ENCODE results near the gene PRSS2. TPM values are rescaled to one million over a fixed set of nuclear protein-coding genes. Genes with fewer than 3 reads are reported as not detected.

The PRSS2 gene
- total RNA-seq, 3 donors from 2014 or later = 18.0 to 30.0 (median 25.2) TPM

GRCh38 chr7:142808461-142808801 lies 37.7 kb downstream of the PRSS2 start:
- H3K4me3 Mint-ChIP-seq = peak overlapping the region; percentile 65
- H3K9me3 Mint-ChIP-seq = no peaks in the 10 kb centered on the region
- H3K36me3 Mint-ChIP-seq (ENCODE audit: insufficient read depth) = peaks cover 13% of the 10 kb centered on the region
- H3K27me3 Mint-ChIP-seq (ENCODE audit: low read depth) = no peaks in the 10 kb centered on the region
- peak; percentile 16 to 20 for ATAC-seq
- DNase-seq = no peak
- peaks cover 97% of the 10 kb centered on the region for H3K4me1 Mint-ChIP-seq (ENCODE audit: low read depth)

- peaks cover 95% of the 10 kb centered on the region for H3K4me1 Mint-ChIP-seq (ENCODE audit: low read depth)
- no peaks in the 10 kb centered on the region for H3K9me3 Mint-ChIP-seq
- H3K36me3 Mint-ChIP-seq (ENCODE audit: insufficient read depth) = peaks cover 10% of the 10 kb centered on the region
- H3K4me3 Mint-ChIP-seq = peak overlapping the region; percentile 65
- peak; percentile 93 for DNase-seq
- peak; percentile 72 to 76 for ATAC-seq
- H3K27me3 Mint-ChIP-seq (ENCODE audit: low read depth) = no peaks in the 10 kb centered on the region
These were observed 38.2 kb downstream of the PRSS2 start for GRCh38 chr7:142808802-142809583.

GRCh38 chr7:142809671-142810070 lies 38.9 kb downstream of the PRSS2 start:
- no peaks in the 10 kb centered on the region for H3K27me3 Mint-ChIP-seq (ENCODE audit: low read depth)
- peaks cover 95% of the 10 kb centered on the region for H3K4me1 Mint-ChIP-seq (ENCODE audit: low read depth)
- H3K4me3 Mint-ChIP-seq = peak overlapping the region; percentile 65
- ATAC-seq (no peak), DNase-seq (no peak)
- H3K9me3 Mint-ChIP-seq = no peaks in the 10 kb centered on the region
- H3K36me3 Mint-ChIP-seq (ENCODE audit: insufficient read depth) = peaks cover 3% of the 10 kb centered on the region

- peaks cover 3% of the 10 kb centered on the region for H3K36me3 Mint-ChIP-seq (ENCODE audit: insufficient read depth)
- H3K9me3 Mint-ChIP-seq = no peaks in the 10 kb centered on the region
- ATAC-seq (no peak), DNase-seq (no peak)
- H3K4me1 Mint-ChIP-seq (ENCODE audit: low read depth) = peaks cover 84% of the 10 kb centered on the region
- peak overlapping the region; percentile 69 for H3K4me3 Mint-ChIP-seq
- H3K27me3 Mint-ChIP-seq (ENCODE audit: low read depth) = no peaks in the 10 kb centered on the region
These were observed 40.5 kb downstream of the PRSS2 start for GRCh38 chr7:142811154-142811737.

- no peaks in the 10 kb centered on the region for H3K9me3 Mint-ChIP-seq
- no peaks in the 10 kb centered on the region for H3K27me3 Mint-ChIP-seq (ENCODE audit: low read depth)
- peaks cover 3% of the 10 kb centered on the region for H3K36me3 Mint-ChIP-seq (ENCODE audit: insufficient read depth)
- DNase-seq (no peak), ATAC-seq (no peak)
- H3K4me1 Mint-ChIP-seq (ENCODE audit: low read depth) = peaks cover 72% of the 10 kb centered on the region
- H3K4me3 Mint-ChIP-seq = peak overlapping the region; percentile 69
These were observed 41.9 kb downstream of the PRSS2 start for GRCh38 chr7:142812437-142813215.

- DNase-seq (no peak), ATAC-seq (no peak)
- H3K27me3 Mint-ChIP-seq (ENCODE audit: low read depth) = no peaks in the 10 kb centered on the region
- peaks cover 68% of the 10 kb centered on the region for H3K4me1 Mint-ChIP-seq (ENCODE audit: low read depth)
- no peaks in the 10 kb centered on the region for H3K9me3 Mint-ChIP-seq
- peaks cover 3% of the 10 kb centered on the region for H3K36me3 Mint-ChIP-seq (ENCODE audit: insufficient read depth)
- peak overlapping the region; percentile 69 for H3K4me3 Mint-ChIP-seq
These were observed 42.5 kb downstream of the PRSS2 start for GRCh38 chr7:142813226-142813625.

- no peak for DNase-seq
- ATAC-seq = no peak
- no peaks in the 10 kb centered on the region for H3K9me3 Mint-ChIP-seq
- H3K27me3 Mint-ChIP-seq (ENCODE audit: low read depth) = no peaks in the 10 kb centered on the region
- peak overlapping the region; percentile 69 for H3K4me3 Mint-ChIP-seq
- H3K4me1 Mint-ChIP-seq (ENCODE audit: low read depth) = peaks cover 66% of the 10 kb centered on the region
- H3K36me3 Mint-ChIP-seq (ENCODE audit: insufficient read depth) = peaks cover 3% of the 10 kb centered on the region
These were observed 42.9 kb downstream of the PRSS2 start for GRCh38 chr7:142813699-142814098.

GRCh38 chr7:142814451-142814850 lies 43.7 kb downstream of the PRSS2 start:
- H3K36me3 Mint-ChIP-seq (ENCODE audit: insufficient read depth) = peaks cover 3% of the 10 kb centered on the region
- ATAC-seq (no peak), DNase-seq (no peak)
- H3K9me3 Mint-ChIP-seq = no peaks in the 10 kb centered on the region
- peaks cover 64% of the 10 kb centered on the region for H3K4me1 Mint-ChIP-seq (ENCODE audit: low read depth)
- peak overlapping the region; percentile 10 for H3K4me3 Mint-ChIP-seq
- H3K27me3 Mint-ChIP-seq (ENCODE audit: low read depth) = peaks cover 2% of the 10 kb centered on the region

- Mint-ChIP-seq H3K4me3 (peak overlapping the region; percentile 35), H3K4me1 (ENCODE audit: low read depth) (peaks cover 57% of the 10 kb centered on the region), H3K36me3 (ENCODE audit: insufficient read depth) (peaks cover 3% of the 10 kb centered on the region), H3K9me3 (no peaks in the 10 kb centered on the region), H3K27me3 (ENCODE audit: low read depth) (peaks cover 5% of the 10 kb centered on the region)
- DNase-seq (no peak), ATAC-seq (no peak)
These were observed 44.4 kb downstream of the PRSS2 start for GRCh38 chr7:142815134-142815533.

GRCh38 chr7:142817506-142817905 lies 46.7 kb downstream of the PRSS2 start:
- DNase-seq (no peak), ATAC-seq (peak in 1 of 2 donors; percentile 51)
- Mint-ChIP-seq H3K4me1 (ENCODE audit: low read depth) (peaks cover 34% of the 10 kb centered on the region), H3K36me3 (ENCODE audit: insufficient read depth) (peaks cover 3% of the 10 kb centered on the region), H3K4me3 (no peak overlapping the region), H3K9me3 (peaks cover 5% of the 10 kb centered on the region), H3K27me3 (ENCODE audit: low read depth) (peaks cover 16% of the 10 kb centered on the region)

- Mint-ChIP-seq H3K4me1 (ENCODE audit: low read depth) (peaks cover 16% of the 10 kb centered on the region), H3K9me3 (peaks cover 5% of the 10 kb centered on the region), H3K36me3 (ENCODE audit: insufficient read depth) (peaks cover 3% of the 10 kb centered on the region), H3K27me3 (ENCODE audit: low read depth) (peaks cover 16% of the 10 kb centered on the region), H3K4me3 (no peak overlapping the region)
- no peak for ATAC-seq
- DNase-seq = no peak
These were observed 48.8 kb downstream of the PRSS2 start for GRCh38 chr7:142819530-142819929.

GRCh38 chr7:142822714-142823113 lies 51.9 kb downstream of the PRSS2 start:
- Mint-ChIP-seq H3K4me3 (no peak overlapping the region), H3K4me1 (ENCODE audit: low read depth) (peaks cover 8% of the 10 kb centered on the region), H3K9me3 (peaks cover 8% of the 10 kb centered on the region), H3K27me3 (ENCODE audit: low read depth) (peaks cover 25% of the 10 kb centered on the region), H3K36me3 (ENCODE audit: insufficient read depth) (peaks cover 3% of the 10 kb centered on the region)
- no peak for ATAC-seq
- no peak for DNase-seq

Measured in activated T-cell treated with anti-CD3 and anti-CD28 coated beads, Interleukin-2, amount 50 U/mL, for 4 hours (primary cell).